Muscle of back (tissue), 11 donors: ENCODE data around the gene SHANK1. TPM values are rescaled to one million over a fixed set of nuclear protein-coding genes. Genes with fewer than 3 reads are reported as not detected.

Experiments used
- DNase-seq, 3 donors: peaks; one replicate each; pipeline versions ENCODE4 v3.0.0 to v3.0.0-alpha.2; 2013
- polyA plus RNA-seq, 10 donors: library from polyadenylated mRNA; unstranded; fragments of 120-200 nt; gene quantifications; one replicate each; pipeline ENCODE4 v1.2.1, GENCODE V29; 2013; ENCODE audit not compliant: insufficient read length in 10 of 10

The SHANK1 gene
- polyA plus RNA-seq, 10 donors: 13.4 to 36.5 (median 27.3) TPM

- DNase-seq: no peak
These were observed 30.8 kb downstream of the SHANK1 start for GRCh38 chr19:50688766-50689165.

- DNase-seq: no peak
These were observed 33.1 kb downstream of the SHANK1 start for GRCh38 chr19:50686310-50687032.

DNA sequence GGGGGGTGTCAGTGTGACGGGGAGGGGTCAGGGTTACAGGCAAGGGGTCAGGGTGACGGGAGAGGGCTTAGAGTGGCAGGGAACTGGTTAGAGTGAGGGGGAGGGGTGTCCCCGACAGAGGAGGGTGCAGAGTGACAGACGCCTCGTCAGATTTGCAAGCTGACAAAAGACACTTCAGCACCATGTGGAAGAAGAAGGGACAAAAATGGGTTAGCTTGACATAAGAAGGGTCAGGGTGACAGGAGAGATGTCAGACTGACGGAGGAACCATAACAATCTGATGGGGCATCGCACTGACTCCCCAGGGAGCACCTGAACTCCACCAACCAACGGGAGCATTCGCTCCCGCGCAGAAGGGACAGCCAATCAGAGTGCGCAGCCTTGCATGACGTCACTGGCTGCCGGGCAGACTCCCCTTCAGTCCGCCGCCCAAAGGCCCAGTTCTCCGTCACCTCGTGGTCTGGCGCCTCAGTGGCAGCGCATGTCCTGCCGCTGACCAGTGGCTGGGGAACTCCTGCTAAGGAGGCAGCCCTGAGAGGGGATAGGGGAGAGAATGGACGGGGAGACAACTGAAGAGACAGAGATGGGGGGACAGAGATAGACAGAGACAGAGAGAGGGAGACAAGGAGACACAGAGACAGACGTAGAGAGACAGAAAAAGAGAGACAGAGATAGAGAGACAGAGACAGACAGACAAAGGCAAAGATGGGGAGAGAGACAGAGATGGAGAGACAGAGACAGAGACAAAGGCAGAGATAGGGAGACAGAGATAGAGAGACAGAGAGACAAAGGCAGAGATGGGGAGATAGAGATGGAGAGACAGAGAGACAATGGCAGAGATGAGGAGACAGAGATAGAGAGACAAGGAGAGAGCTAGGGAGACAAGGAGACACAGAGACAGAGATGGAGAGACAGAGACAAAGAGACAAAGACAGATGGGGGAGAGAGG is 40.2 kb downstream of the SHANK1 start:
- peak; percentile 38 to 85 (median 80) for DNase-seq

DNA sequence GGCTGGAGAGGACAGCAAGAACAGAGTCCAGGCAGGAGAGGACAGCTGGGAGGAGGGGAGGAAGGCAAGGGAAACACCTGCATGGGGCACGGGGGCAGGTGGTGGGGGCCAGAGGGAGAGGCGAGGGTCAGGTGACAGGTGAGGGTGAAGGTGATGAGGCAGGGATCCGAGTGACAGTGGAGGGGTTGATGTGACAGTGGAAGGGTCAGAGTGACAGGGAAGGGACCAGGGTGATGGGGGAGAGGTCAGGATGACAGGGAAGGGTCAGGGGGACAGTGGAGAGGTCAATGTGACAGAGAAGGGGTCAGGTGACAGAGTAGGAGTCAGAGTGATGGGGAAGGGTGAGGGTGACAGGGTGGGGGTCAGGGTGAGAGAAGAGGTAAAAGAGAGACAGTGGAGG is 41.3 kb downstream of the SHANK1 start:
- no peak for DNase-seq

DNA sequence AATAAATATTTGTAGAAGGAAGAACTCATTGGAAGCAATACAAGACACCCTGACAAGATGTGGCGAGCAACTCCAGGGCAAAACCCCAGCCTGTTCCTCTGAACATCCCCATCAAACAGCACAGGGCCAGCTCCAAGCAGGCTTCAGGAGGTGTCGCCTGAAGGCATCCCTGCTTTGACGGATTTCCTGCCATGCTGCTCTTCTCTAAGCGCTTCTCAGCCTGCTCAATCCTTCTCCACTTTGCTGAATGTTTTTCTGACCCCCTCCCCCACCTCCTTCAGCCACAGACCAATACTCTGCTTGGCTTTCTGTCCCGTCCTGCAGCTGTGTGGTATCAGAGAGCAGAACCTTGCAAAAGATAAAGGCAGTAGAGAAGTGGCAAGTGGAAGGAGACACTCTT is 42.0 kb downstream of the SHANK1 start:
- no peak for DNase-seq

DNA sequence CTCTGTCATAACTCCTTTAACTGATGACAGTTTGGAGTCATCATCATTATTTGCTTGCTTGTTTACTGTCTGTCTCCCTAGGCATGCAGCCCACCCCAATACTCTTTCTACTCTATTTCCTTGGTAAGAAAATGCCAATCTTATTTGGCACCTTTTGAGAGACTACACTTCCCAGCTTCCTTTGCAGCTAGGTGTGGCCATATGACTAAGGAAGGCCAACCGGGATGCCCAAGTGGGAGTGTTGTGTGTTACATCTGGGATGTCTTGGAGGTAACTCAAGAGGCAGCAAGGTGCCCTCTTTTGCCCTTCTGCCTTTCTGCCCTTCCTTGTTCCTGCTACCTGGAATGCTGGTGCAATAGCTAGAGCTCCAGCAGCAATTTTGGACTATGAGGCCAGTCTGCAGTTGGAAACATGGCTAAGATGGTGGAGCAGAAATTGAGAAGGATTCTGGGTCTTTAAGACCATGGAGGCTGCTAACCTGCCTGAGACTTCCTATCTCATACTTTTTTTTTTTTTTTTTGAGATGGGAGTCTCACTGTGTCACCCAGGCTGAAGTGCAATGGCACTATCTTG is 42.9 kb downstream of the SHANK1 start:
- no peak for DNase-seq

GRCh38 chr19:50673118-50673517 is 46.5 kb downstream of the SHANK1 start:
- DNase-seq: no peak

GRCh38 chr19:50670102-50670380 is 49.6 kb downstream of the SHANK1 start:
- DNase-seq: no peak

- DNase-seq: peak in 2 of 3 donors; percentile 16 to 29
These were observed 50.1 kb downstream of the SHANK1 start for GRCh38 chr19:50669302-50670101.

- DNase-seq: no peak
These were observed 50.7 kb downstream of the SHANK1 start for GRCh38 chr19:50668879-50669278.

GRCh38 chr19:50668416-50668815 is 51.2 kb downstream of the SHANK1 start:
- no peak for DNase-seq

DNA sequence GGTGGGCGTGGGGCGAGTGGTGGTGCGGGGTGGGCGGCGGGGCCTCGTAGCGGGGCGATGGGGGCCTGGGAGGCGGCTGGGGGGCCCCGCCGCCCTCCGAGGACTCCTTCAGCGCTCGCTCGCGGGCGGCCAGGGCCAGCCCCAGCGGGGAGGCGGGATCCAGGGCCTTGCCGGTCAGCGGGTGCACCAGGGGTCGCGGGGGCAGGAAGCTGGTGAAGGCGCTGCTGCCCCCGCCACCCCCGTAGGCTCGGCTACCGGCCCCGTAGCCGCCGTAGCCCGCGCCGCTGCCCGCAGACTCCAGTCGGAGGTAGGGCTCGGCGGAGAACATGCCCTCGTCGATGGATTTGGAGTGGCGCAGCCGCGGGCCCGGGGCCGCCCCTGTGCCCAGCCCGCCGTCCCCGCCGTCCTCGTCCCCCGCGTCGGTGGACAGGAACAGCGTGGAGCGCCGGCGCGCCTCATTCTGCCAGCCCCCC is 51.8 kb downstream of the SHANK1 start:
- no peak for DNase-seq

DNA sequence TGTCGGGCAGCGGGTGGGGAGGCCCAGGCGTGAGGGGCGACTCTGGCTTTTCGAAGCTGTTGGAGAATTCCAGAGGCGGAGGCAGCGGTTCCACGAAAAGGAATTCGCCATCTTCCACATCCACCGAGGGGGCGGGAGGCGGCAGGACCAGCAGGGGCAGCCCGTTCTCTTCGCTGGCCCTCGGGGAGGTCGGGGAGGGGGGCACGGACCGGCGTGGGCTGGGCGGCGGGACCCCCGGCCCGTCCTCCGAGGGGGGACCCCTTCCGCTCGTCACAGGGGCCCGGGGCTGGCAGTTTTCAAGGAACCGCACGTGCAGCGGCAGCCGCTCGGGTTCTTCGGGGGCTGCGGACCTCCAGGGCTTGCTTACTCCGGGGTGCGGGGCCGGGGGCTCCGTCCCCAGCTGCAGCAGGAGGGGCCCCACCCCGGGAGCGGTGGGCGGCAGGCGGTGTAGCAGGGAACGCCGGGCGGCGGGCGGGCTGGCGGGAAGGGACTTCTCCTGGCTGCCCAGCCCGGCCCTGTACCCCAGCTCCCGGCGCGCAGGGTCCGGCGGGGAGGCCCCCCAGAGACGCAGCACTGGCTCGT is 52.3 kb downstream of the SHANK1 start:
- no peak for DNase-seq

GRCh38 chr19:50666346-50667176 is 53.0 kb downstream of the SHANK1 start:
- DNase-seq: no peak

GRCh38 chr19:50664204-50664603 is 55.4 kb downstream of the SHANK1 start:
- no peak for DNase-seq

DNA sequence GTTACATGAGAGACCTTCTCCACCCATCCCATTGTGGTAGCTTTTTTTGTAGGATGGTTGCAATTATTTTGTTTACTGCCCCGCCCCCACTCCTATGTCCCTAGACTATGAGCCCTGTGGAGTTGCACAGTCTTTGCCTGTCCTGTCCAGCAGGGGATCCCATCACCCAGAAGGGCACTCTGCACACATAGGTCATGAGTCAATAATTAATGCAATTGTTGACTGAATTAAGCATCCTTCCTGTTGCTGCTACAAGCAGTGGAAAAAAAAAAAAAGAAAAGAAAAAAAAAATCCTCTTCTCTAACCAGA is 56.2 kb downstream of the SHANK1 start:
- no peak for DNase-seq

- no peak for DNase-seq
These were observed 56.7 kb downstream of the SHANK1 start for GRCh38 chr19:50662651-50663481.

- no peak for DNase-seq
These were observed 57.6 kb downstream of the SHANK1 start for GRCh38 chr19:50661766-50662650.

- no peak for DNase-seq
These were observed 58.6 kb downstream of the SHANK1 start for GRCh38 chr19:50661023-50661422.
